Lung (tissue), 12 donors: ENCODE measurements around the gene PRKX. TPM values are rescaled to one million over a fixed set of nuclear protein-coding genes. Genes with fewer than 3 reads are reported as not detected.

Experiments used
- ATAC-seq: fragments of 200-7000 bp; cut with Tn5 transposase; one replicate; pipeline ENCODE4 v1.9.1; 2020; ENCODE audit warnings: moderate number of reproducible peaks; ENCODE audit not compliant: insufficient read depth, low FRiP score
- DNase-seq, 3 donors: peaks; one replicate each; pipeline ENCODE4 v3.0.0-alpha.2; 2013 to 2017
- H3K27ac ChIP-seq, 2 donors: one replicate each; pipeline ENCODE4 v1.5.1; 2013; ENCODE audit warnings: mild to moderate bottlenecking in 2 of 2, moderate library complexity in 2 of 2, control low read depth in 1 of 2, inconsistent platforms in 1 of 2, low read depth in 1 of 2, low read length in 1 of 2
- H3K27me3 ChIP-seq, 3 donors: one replicate each; pipeline ENCODE4 v1.5.1; 2013; ENCODE audit warnings: low read length in 2 of 3; ENCODE audit not compliant: control insufficient read depth in 3 of 3, insufficient read depth in 3 of 3
- H3K36me3 ChIP-seq, 4 donors: one replicate each; pipeline ENCODE4 v1.5.1; 2013; ENCODE audit warnings: low read length in 4 of 4, mild to moderate bottlenecking in 1 of 4, moderate library complexity in 1 of 4; ENCODE audit not compliant: control insufficient read depth in 4 of 4, insufficient read depth in 4 of 4
- H3K4me1 ChIP-seq, 5 donors: one replicate each; pipeline ENCODE4 v1.5.1; 2013; ENCODE audit warnings: low read length in 5 of 5, mild to moderate bottlenecking in 2 of 5, moderate library complexity in 1 of 5; ENCODE audit not compliant: control insufficient read depth in 5 of 5, insufficient read depth in 5 of 5
- H3K4me3 ChIP-seq: one replicate; pipeline ENCODE4 v1.5.1; 2013; ENCODE audit warnings: mild to moderate bottlenecking, control low read depth, moderate library complexity
- H3K9ac ChIP-seq, 2 donors: one replicate each; pipeline ENCODE4 v1.5.1; 2013; ENCODE audit warnings: low read length in 2 of 2, control low read depth in 1 of 2; ENCODE audit not compliant: insufficient read depth in 1 of 2
- H3K9me3 ChIP-seq, 4 donors: one replicate each; pipeline ENCODE4 v1.5.1; 2013; ENCODE audit warnings: low read length in 3 of 4, mild to moderate bottlenecking in 1 of 4, moderate library complexity in 1 of 4; ENCODE audit not compliant: control insufficient read depth in 4 of 4, insufficient read depth in 3 of 4
- WGBS, 2 donors: extraction: QIAGEN DNeasy Blood & Tissue Kit; methylation state at CpG; one replicate each; pipeline ENCODE4 v1.1.7; 2013; 5-methylcytosine and 5-hydroxymethylcytosine counted together
- polyA plus RNA-seq, 2 donors: library from polyadenylated mRNA; stranded (reverse); fragments of 200-250 nt; gene quantifications; one replicate each; pipeline ENCODE4 v1.2.1, GENCODE V29; 2013
- total RNA-seq, 2 donors: library from RNA; depleted of rRNA in 1 of 2; stranded (reverse); fragments of >200 nt in 1 of 2; gene quantifications; one replicate each; pipeline ENCODE4 v1.2.1, GENCODE V29; 2014 to 2021
- TF ChIP-seq, protein P1 (sequence below): IDR thresholded peaks from 2 replicates; pipeline ENCODE4 v1.5.1; 2012; ENCODE audit warnings: mild to moderate bottlenecking; ENCODE audit errors: control extremely low read depth, extremely low read depth
- donor health status: control.
- donor health status: control.
- donor health status: Bipolar disorder and iron deficiency.
- donor health status: healthy.
- donor health status: DM: yes; HTN: yes; CAD: no.

Gene PRKX
- total and polyA plus RNA-seq, 4 donors: 5.5 to 16.3 (median 8.5) TPM

GRCh38 chrX:3598046-3598605, 115.3 kb downstream of the PRKX start:
- Histone ChIP-seq H3K27me3 (peaks cover 0 to 16% (median 0%) of the 10 kb centered on the region in 3 donors), H3K4me1 (no peaks in the 10 kb centered on the region), H3K9me3 (peaks cover 0 to under 1% (median 0%) of the 10 kb centered on the region in 4 donors), H3K36me3 (no peaks in the 10 kb centered on the region), H3K9ac (no peak overlapping the region), H3K4me3 (no peak overlapping the region), H3K27ac (no peak overlapping the region)
- TF ChIP-seq, protein P1, sequence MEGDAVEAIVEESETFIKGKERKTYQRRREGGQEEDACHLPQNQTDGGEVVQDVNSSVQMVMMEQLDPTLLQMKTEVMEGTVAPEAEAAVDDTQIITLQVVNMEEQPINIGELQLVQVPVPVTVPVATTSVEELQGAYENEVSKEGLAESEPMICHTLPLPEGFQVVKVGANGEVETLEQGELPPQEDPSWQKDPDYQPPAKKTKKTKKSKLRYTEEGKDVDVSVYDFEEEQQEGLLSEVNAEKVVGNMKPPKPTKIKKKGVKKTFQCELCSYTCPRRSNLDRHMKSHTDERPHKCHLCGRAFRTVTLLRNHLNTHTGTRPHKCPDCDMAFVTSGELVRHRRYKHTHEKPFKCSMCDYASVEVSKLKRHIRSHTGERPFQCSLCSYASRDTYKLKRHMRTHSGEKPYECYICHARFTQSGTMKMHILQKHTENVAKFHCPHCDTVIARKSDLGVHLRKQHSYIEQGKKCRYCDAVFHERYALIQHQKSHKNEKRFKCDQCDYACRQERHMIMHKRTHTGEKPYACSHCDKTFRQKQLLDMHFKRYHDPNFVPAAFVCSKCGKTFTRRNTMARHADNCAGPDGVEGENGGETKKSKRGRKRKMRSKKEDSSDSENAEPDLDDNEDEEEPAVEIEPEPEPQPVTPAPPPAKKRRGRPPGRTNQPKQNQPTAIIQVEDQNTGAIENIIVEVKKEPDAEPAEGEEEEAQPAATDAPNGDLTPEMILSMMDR: no peak
- no peak for ATAC-seq
- 93 to 96% methylated on average over 3 of the region's 3 CpGs for WGBS, 2 donors
- no peak for DNase-seq

DNA sequence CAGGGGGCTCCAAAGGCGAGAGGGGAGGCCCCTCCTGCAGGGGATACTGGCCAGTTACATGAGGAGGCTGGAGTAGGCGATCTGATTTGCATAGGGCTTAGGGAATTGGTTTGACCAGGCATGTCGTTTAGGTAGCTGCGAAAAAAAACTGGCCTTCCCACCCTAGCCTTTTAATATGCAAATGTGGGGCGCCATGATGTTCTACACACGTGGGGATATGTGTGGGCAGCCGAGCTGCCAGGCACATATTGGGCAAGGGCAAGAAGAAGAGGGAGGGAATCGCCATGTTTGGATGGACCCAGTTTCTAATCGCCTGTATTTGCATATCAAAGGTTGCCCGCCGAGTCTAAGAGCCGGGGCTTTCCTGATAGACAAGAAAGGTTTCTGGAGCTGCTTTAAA, 121.3 kb downstream of the PRKX start:
- no peak for DNase-seq
- Histone ChIP-seq H3K4me1 (no peaks in the 10 kb centered on the region), H3K36me3 (no peaks in the 10 kb centered on the region), H3K27me3 (peaks cover 0 to 9% (median 0%) of the 10 kb centered on the region in 3 donors), H3K9ac (no peak overlapping the region), H3K9me3 (peaks cover 0 to 3% (median 0%) of the 10 kb centered on the region in 4 donors), H3K4me3 (no peak overlapping the region), H3K27ac (no peak overlapping the region)
- no peak for ATAC-seq
- 37 to 55% methylated on average over 12 of the region's 12 CpGs for WGBS, 2 donors
- TF ChIP-seq, protein P1: no peak

DNA sequence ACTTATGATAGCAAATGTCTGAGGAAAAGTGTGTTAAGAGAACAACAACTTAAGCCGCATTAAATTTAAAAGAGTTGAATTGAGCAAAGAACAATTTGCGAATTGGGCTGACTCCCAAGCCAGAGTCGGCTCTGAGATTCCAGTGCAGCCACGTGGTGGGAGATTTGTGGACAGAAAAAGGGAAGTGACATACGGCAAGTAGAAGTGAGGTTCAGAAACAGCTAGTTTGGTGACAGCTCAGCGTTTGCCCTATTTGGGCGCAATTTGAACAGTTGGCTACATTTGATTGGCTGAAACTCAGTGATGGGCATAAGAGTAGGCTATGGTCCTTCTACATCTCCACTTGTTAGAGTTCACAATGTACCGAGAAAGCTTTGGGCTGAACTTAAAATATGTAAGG, 124.0 kb downstream of the PRKX start:
- DNase-seq (no peak), ATAC-seq (no peak)
- TF ChIP-seq, protein P1: no peak
- Histone ChIP-seq H3K27ac (no peak overlapping the region), H3K27me3 (peaks cover 0 to 9% (median 0%) of the 10 kb centered on the region in 3 donors), H3K36me3 (no peaks in the 10 kb centered on the region), H3K9me3 (peaks cover 0 to 3% (median 0%) of the 10 kb centered on the region in 4 donors), H3K4me3 (no peak overlapping the region), H3K9ac (no peak overlapping the region), H3K4me1 (peaks cover 0 to 2% (median 0%) of the 10 kb centered on the region in 5 donors)
- 63 to 73% methylated on average over 8 of the region's 8 CpGs for WGBS, 2 donors

DNA sequence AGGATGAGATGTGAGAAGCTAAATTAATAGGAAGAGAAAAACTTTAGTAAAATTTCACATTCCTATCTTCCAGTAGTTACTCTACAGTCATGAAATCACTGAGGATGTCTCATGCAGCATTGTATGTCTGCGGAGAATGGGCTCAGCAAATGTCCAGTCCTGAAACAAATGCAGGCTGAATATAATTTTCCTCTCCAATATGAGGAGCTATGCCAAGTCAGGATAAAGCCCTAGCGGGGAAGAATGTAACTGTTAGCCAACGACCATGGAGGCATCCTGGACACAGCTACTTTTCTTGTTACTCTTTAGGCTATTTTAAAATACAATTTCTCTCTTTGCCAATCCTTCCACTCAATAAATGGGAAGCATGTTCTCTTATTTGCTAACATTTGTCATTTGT, 127.7 kb downstream of the PRKX start:
- DNase-seq (no peak), ATAC-seq (no peak)
- H3K4me3 ChIP-seq: no peak overlapping the region
- no peak overlapping the region for H3K9ac ChIP-seq
- TF ChIP-seq, protein P1: no peak
- H3K27ac ChIP-seq: no peak overlapping the region
- H3K36me3 ChIP-seq: no peaks in the 10 kb centered on the region
- H3K9me3 ChIP-seq: peaks cover 0 to 1% (median 0%) of the 10 kb centered on the region in 4 donors
- peaks cover 0 to 18% (median 0%) of the 10 kb centered on the region in 3 donors for H3K27me3 ChIP-seq
- peaks cover 0 to 3% (median 0%) of the 10 kb centered on the region in 5 donors for H3K4me1 ChIP-seq
- WGBS, 2 donors: 67 to 77% methylated on average over 3 of the region's 3 CpGs
